Bone marrow (tissue), 2 donors: ENCODE data around the gene ICE2.

Experiments used
- DNase-seq, 2 donors: peaks; one replicate each; lab custom pipeline; 2025; lab: John Stamatoyannopoulos, UW

The ICE2 gene

GRCh38 chr15:60496853-60497252, 17.9 kb upstream of the ICE2 start:
- no peak for DNase-seq

GRCh38 chr15:60494108-60494507, 15.2 kb upstream of the ICE2 start:
- no peak for DNase-seq

- DNase-seq, result no peak
These were observed 14.2 kb upstream of the ICE2 start for GRCh38 chr15:60493166-60493565.

- DNase-seq, result peak in 1 of 2 donors; percentile 4
These were observed 7.8 kb upstream of the ICE2 start for GRCh38 chr15:60486742-60487141.

- DNase-seq, result no peak
These were observed 6.6 kb upstream of the ICE2 start for GRCh38 chr15:60485365-60486055.

GRCh38 chr15:60483042-60483441, 4.1 kb upstream of the ICE2 start:
- DNase-seq, result no peak

DNA sequence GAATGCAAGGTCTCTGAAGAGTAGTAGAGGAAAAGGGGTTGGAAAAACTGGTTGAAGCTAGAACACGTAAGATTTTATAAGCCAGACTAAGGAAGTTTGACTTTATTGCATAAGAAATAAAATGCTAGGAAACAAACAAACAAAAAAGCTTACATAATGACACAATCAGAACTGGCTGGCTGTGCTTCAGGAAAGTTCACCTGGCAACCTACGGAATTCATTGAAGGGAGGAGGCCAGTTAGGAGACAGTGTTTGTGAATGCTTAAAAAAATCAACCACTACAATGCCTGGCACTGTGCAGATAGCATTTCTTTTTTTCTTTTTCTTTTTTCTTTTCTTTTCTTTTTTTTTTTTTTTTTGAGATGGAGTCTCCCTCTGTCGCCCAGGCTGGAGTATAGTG, 1.9 kb upstream of the ICE2 start:
- no peak for DNase-seq

DNA sequence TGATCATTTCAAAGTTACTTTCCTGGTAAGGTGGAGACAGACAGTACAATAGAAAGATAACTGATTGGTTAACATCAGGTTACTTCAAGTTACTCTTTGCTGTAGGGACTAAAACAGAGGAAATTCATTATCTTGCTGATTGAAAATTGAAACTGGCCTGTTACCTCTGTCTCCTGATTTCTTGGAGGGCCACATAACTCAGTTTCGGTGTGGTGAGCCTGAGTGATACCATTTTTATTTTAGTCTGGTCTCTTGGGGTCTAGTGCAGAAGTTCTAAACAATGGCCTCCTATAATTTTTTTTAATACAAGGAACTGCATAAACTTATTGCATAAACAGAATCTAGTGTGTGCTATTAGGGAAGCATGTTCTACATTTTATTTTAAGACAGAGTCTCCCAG, 1.2 kb upstream of the ICE2 start:
- no peak for DNase-seq

- no peak for DNase-seq
These were observed 594 bp upstream of the ICE2 start for GRCh38 chr15:60479361-60480110.

DNA sequence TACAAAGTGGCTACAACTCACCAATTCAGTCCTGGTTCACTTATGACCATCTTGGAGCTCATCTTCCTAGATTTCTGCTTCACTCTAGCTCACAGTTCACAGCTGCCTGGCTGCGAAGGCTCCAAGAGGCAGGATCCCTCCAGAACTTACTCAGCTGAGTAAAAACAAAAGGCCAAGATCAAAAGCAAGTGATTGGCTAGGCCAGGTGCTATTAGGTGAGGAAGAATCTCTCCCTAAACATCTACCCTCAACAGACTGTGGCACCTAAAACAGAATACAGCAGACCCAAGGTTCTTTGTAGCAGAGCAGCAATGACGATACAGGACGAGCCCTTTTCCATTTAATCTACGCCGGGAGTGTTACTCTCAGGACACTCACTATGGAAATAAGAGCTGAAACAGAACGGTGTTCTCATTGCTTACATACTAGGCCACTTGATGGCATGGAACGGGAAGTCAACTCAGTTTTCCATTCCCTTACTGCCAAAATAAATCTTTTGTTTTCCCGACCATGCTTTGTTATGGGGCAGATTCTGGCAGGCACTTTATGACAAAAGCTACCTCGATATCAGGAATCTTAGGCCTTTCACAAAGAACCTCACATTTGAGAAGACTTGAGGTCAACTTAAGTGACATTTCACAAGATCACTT, 901 bp downstream of the ICE2 start:
- DNase-seq, result no peak

GRCh38 chr15:60477164-60477563, 1.8 kb downstream of the ICE2 start:
- no peak for DNase-seq

DNA sequence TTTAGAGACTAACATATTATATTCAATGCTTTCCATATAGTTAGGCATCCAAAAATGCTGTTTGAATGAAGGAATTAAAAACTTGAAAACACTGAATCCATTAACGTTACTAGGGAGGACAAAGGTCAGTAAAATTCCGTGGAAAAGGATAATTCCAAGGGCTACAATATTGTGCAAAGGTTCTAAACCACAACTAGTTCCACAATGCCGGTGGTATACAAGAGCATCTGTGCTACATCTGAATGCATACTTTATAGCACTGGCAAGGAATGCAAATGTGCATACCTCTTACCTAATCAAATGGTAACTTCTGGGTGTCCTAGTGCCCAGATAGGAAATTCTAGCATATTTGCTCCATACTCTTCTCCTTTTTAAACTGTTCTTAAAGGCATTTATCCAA, 2.2 kb downstream of the ICE2 start:
- DNase-seq, result no peak

DNA sequence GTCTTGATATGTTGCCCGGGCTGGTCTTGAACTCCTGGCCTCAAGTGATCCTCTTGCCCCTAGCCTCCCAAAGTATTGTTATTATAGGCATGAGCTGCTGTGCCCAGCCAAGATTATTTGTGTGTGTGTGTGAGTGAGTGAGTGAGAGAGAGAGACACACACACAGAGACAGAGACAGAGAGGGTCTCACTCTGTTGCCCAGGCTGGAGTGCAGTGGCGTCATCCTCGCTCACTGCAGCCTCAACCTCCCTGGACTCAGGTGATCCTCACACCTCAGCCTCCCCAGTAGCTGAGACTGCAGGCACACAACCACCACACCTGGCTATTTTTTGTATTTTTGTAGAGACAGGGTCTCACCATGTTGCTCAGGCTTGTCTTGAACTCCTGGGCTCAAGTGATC, 5.8 kb downstream of the ICE2 start:
- DNase-seq, result no peak

- DNase-seq, result no peak
These were observed 7.6 kb downstream of the ICE2 start for GRCh38 chr15:60471314-60471713.

DNA sequence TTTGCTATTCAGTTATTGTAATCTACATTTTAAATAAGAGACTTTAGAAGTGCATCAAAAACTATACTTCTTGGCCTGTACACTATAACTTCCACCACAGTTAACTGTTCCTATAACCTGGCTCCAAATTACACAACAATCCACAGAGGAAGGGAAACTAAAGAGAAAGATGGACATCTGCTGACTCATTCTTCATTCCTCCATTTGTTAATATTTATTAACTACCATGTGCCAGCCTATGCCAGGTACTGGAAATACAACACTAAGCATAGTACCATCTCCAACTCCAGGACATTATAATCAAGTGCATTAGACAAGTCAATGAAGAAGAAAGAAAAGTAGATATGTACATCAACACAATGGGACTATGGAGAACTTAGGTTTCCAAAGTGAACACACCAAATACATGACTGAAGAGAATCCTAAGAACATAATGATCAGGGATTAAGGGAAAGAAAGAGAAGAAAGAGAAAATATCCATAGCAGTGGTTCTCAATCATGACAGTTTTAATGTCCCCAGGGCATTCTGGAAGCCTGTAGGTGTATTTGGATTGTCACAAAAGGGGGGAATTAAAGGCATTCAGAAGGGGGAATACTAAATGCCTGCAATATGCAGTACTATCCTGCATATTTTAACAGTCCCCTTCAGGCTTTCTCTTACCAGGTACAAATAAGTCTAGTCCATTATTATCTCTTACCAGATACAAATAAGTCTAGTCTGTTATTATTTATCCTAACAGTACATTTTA, 8.9 kb downstream of the ICE2 start:
- DNase-seq, result no peak

DNA sequence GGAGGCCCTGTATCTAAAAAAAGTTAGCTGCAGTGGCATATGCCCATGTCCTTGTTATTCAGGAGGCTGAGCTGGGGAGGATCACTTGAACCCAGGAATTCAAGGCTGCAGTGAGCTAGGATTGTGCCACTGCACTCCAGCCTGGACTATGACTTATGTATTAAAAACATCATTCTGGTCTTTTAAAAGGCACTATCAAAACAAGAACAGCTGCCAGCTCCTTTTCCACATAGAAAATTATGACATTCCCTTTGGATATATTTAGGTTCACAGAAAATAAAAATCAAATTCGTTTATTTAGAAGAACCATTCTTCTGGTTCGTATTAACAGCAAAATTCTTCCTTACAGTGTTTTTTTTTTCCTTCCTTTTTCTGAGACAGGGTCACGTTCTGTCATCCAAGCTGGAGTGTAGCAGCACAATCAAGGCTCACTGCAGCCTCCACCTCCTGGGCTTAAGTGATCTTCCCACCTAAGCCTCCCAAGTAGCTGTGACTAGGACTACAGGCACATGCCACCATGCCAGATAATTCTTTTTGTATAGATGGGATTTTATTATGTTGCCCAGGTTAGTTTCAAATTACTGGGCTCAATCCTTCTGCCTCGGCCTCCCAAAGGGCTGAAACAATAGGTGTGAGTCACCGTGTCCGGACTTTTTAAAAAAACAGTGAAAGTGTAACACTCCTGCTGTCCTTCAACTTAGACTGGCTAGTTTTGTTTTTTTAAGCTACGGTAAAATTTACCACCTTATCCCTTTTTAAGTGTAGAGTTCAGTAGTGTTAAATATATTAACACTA, 13.9 kb downstream of the ICE2 start:
- DNase-seq, result no peak

GRCh38 chr15:60462027-60462426, 16.9 kb downstream of the ICE2 start:
- DNase-seq, result no peak

DNA sequence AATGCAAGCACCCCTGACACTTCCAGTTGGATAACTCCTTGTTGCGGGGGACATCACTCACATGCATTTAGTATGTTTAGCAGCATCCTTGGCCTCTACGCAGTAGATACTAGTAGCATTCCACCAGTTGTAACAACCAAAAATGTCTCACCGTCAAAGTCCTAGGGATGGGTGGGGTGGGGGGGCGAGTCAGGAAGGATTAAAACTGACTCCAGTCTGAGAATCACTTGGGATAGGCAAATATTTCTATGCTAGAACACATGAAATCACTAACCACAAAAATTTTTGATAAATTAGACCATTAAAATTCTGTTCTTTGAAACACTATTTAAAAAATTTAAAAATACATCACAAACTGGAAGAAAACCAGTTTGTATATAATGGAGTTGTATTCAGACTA, 18.0 kb downstream of the ICE2 start:
- no peak for DNase-seq

DNA sequence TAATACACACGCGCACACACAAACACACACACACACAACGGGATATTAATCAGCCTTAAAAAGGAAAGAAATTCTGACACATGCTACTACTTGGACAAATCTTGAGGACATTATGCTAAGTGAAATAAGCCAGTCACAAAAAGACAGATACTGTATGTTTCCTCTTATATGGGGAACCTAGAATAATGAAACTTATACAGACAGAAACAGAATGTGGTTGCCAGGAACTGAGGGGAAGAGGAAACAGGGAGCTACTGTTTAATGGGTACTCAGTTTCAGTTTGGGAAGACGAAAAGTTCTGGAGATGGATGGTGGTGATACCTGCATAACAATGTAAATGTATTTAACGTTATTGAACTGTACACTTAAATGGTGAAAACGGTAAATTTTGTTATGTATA, 20.2 kb downstream of the ICE2 start:
- peak in 1 of 2 donors; percentile 51 for DNase-seq

DNA sequence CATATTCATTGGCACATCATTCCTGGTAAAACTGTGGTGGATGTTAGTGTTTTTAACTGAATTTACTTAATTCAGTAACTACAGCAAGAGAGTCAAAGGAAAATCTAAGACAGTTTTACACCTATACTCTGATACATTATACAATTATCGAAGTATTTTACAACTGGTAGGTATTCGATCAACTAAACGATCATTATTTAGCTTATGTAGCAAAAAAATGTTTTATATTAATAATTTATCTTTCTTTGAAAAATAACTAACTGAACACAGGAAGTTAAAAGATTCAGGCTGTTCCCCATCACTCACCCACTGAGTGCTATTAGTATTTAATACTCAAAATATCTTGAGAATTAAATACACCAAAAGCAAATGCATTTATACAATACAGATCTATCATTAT, 21.0 kb downstream of the ICE2 start:
- DNase-seq, result no peak

DNA sequence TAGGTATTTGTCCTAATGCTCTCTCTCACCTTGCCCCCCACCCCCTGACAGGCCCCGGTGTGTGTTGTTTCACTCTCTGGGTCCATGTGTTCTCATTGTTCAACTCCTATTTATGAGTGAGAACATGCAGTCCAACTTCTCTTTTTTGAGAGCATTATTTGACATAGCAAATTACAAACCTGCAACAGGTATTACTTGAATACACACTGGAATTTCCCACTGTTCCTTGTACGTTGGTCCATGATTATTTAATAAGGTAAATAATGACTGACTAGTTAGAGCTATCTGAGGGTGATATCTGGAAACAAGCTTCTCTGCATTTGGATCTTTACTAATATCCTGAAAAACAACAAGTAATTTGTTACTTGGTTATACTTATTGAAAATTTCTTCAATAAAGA, 24.1 kb downstream of the ICE2 start:
- DNase-seq, result no peak
